ENCODE results near the gene GRB2. TPM values are rescaled to one million over a fixed set of nuclear protein-coding genes. Genes with fewer than 3 reads are reported as not detected.

Gene GRB2
- total RNA-seq, 3 donors from 2014 or later = 97.8 to 116 (median 102) TPM

DNA sequence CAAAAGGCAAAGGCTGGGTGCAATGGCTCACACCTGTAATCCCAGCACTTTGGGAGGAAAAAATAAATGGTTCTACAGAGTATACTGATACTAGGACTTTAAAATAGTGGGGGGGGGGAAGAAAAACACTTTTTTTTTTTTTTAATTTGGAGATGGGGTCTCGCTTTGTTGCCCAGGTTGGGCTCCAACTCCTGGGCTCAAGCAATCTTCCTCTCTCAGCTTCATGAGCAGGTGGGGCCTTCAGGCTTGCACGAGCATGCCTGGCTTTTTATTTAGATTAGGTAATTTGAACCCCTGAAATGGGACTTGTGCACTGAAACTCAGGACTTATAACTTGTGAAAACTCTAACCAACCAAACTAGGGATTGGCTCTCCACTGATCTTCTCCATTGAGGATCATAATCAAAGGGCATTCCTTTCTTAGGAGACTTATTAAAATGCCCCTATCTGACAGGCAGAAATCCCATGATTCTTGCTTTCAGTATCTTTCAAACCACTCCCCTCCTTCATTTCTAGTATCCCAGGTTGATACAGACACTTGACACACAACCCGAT lies 16.9 kb downstream of the GRB2 start:
- no peak for DNase-seq
- Histone ChIP-seq H3K36me3 (ENCODE audit: low read depth) (no peaks in the 10 kb centered on the region), H3K9me3 (no peaks in the 10 kb centered on the region), H3K4me3 (no peak overlapping the region), H3K4me1 (ENCODE audit: low read depth) (peaks cover 22% of the 10 kb centered on the region)
- intact Hi-C loops (cut with DNase I, micrococcal nuclease) = no loop called here
- ATAC-seq = no peak
- TF ChIP-seq, protein P1, sequence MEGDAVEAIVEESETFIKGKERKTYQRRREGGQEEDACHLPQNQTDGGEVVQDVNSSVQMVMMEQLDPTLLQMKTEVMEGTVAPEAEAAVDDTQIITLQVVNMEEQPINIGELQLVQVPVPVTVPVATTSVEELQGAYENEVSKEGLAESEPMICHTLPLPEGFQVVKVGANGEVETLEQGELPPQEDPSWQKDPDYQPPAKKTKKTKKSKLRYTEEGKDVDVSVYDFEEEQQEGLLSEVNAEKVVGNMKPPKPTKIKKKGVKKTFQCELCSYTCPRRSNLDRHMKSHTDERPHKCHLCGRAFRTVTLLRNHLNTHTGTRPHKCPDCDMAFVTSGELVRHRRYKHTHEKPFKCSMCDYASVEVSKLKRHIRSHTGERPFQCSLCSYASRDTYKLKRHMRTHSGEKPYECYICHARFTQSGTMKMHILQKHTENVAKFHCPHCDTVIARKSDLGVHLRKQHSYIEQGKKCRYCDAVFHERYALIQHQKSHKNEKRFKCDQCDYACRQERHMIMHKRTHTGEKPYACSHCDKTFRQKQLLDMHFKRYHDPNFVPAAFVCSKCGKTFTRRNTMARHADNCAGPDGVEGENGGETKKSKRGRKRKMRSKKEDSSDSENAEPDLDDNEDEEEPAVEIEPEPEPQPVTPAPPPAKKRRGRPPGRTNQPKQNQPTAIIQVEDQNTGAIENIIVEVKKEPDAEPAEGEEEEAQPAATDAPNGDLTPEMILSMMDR (IDR thresholded peaks at IDR 0.05) = no peak

DNA sequence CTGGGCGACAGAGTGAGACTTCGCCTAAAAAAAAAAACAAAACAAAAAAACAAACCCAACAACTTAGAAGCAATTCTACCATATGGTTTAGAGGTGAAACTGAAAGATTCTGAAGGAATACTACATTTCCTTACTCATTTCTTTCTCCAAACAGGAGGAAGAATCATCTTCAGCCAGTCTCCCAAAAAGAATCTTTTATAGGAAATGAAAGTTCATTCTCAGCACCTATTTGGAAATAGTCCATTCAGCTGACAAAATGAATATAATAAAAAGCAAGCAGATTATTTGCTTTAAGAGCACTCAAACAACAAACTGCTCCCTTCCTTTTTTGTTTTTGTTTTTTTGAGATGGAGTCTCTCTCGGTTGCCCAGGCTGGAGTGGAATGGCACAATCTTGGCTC lies 17.7 kb downstream of the GRB2 start:
- TF ChIP-seq, protein P1 (IDR thresholded peaks at IDR 0.05) = no peak
- DNase-seq (no peak), ATAC-seq (no peak)
- Histone ChIP-seq H3K9me3 (no peaks in the 10 kb centered on the region), H3K4me3 (no peak overlapping the region), H3K36me3 (ENCODE audit: low read depth) (no peaks in the 10 kb centered on the region), H3K4me1 (ENCODE audit: low read depth) (peaks cover 22% of the 10 kb centered on the region)
- intact Hi-C loops (cut with DNase I, micrococcal nuclease) = no loop called here

DNA sequence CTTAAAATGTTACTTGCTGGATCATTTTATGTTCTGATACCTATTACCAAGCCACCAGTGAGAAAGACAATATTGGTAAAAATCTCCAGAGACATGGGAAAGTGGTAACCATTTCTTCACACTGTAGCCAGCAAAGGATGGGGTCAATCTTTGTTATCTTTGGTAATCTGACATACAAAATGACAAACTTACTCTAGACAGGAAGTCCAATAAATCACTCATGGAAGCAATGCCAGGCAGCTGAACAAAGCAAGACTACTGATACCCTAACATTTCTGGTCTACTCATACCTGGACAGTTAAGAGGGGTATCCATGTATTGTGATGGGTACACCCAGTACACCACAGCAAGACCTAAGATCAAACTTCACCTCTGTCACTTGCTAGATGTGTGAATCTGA lies 19.0 kb downstream of the GRB2 start:
- H3K36me3 ChIP-seq (ENCODE audit: low read depth) = no peaks in the 10 kb centered on the region
- no peak overlapping the region for H3K4me3 ChIP-seq
- DNase-seq (no peak), ATAC-seq (no peak)
- H3K9me3 ChIP-seq = no peaks in the 10 kb centered on the region
- TF ChIP-seq, protein P1 (IDR thresholded peaks at IDR 0.05) = no peak
- peaks cover 19% of the 10 kb centered on the region for H3K4me1 ChIP-seq (ENCODE audit: low read depth)
- intact Hi-C loops (cut with DNase I, micrococcal nuclease) = no loop called here

DNA sequence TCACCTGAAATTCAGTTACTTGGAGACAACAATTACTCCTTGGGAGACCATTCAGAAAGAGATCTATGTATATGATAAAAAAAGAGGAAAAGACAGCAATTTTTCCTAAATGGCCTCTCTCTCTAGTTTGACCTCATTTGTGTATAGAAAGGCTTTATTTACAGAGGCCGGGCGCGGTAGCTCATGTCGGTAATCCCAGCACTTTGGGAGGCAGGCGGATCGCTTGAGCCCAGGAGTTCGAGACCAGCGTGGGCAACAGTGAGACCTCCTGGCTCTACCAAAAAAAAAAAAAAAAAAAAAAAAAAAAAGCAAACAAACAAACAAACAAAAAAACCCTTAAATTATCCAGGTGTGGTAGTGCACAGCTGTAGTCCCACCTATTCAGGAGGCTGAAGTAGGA lies 20.7 kb downstream of the GRB2 start:
- DNase-seq (no peak), ATAC-seq (no peak)
- Histone ChIP-seq H3K4me1 (ENCODE audit: low read depth) (peaks cover 9% of the 10 kb centered on the region), H3K36me3 (ENCODE audit: low read depth) (no peaks in the 10 kb centered on the region), H3K4me3 (no peak overlapping the region), H3K9me3 (no peaks in the 10 kb centered on the region)
- TF ChIP-seq, protein P1 (IDR thresholded peaks at IDR 0.05) = no peak
- intact Hi-C loops (cut with DNase I, micrococcal nuclease) = no loop called here

DNA sequence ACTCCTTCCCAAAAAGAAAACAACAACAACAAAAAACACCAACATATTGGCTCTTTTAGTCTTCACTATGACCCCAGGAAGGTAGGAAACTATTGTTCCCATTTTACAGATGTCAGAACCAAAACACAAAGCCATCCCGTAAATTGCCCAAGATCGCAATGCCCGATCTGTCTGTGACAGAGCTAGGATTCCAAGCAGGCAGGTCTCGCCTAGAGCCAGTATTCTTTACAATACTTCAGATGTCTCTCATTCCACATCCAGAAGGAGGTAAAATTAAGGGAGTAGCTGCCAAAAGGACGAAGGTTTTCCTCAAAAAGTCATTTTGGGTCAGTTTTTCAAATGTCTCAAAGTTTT lies 21.7 kb downstream of the GRB2 start:
- DNase-seq = no peak
- TF ChIP-seq, protein P1 (IDR thresholded peaks at IDR 0.05) = no peak
- intact Hi-C loops (cut with DNase I, micrococcal nuclease) = no loop called here
- Histone ChIP-seq H3K4me1 (ENCODE audit: low read depth) (peaks cover 18% of the 10 kb centered on the region), H3K36me3 (ENCODE audit: low read depth) (no peaks in the 10 kb centered on the region), H3K9me3 (no peaks in the 10 kb centered on the region), H3K4me3 (no peak overlapping the region)
- ATAC-seq = peak; percentile 11

DNA sequence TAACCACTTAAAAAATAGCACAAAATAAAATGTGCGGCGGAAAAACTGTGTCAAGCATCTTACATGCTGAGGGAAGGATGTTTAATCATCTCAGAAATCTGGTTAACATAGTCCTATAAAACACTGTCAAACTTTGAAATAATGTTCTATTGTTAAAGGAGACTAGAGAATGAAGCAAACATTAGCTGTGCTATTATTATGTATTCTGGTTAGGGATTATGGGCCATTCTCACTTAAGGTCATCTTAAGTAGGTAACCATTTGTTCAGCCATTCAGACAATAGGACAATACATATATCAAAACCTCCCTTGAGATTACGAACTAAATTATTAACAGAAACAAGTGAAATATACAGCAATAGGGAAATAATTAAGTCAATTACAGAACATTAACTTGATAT lies 24.7 kb downstream of the GRB2 start:
- ATAC-seq (no peak), DNase-seq (no peak)
- TF ChIP-seq, protein P1 (IDR thresholded peaks at IDR 0.05) = no peak
- Histone ChIP-seq H3K4me1 (ENCODE audit: low read depth) (peaks cover 19% of the 10 kb centered on the region), H3K9me3 (no peaks in the 10 kb centered on the region), H3K4me3 (no peak overlapping the region), H3K36me3 (ENCODE audit: low read depth) (no peaks in the 10 kb centered on the region)
- intact Hi-C loops (cut with DNase I, micrococcal nuclease) = no loop called here

Data from mucosa of descending colon (tissue), 3 donors.